HEK293T (cell line): Measurements from ENCODE around the gene ZNRF1.
"Not testable (repeated sequence)": the region's sequence is repeated elsewhere in the genome, so short reads cannot be mapped to it uniquely, and the experiment has no call there.

Experiments used
- FOXA1 ChIP-seq: fragments of 450-650 bp; IDR thresholded peaks from 2 replicates; pipeline ENCODE4 v1.6.1; 2016; ENCODE audit warnings: mild to moderate bottlenecking
- FOXK2 ChIP-seq: fragments of 450-650 bp; IDR thresholded peaks from 2 replicates; pipeline ENCODE4 v1.6.1; 2016; ENCODE audit warnings: mild to moderate bottlenecking
- FOXM1 ChIP-seq: fragments of 450-650 bp; IDR thresholded peaks from 2 replicates; pipeline ENCODE4 v1.6.1; 2017; ENCODE audit warnings: mild to moderate bottlenecking, borderline replicate concordance
- TARDBP ChIP-seq: fragments of 450-650 bp; IDR thresholded peaks from 2 replicates; pipeline ENCODE4 v1.6.1; 2016

GRCh38 chr16:75026239-75026891 lies 27.5 kb downstream of the ZNRF1 start:
- TF ChIP-seq FOXK2, FOXM1, FOXA1, TARDBP: not testable (repeated sequence)
